Inferior parietal cortex (tissue), 1 donor: Measurements from ENCODE around the gene LPO.

Experiments used
- DNase-seq: peaks from one replicate; pipeline ENCODE4 v3.0.0-alpha.2; 2016; ENCODE audit errors: extremely low spot score

Gene LPO

GRCh38 chr17:58262149-58262548 lies 23.8 kb downstream of the LPO start:
- no peak for DNase-seq

- DNase-seq: no peak
Measured at GRCh38 chr17:58263773-58264172, 25.4 kb downstream of the LPO start.

- DNase-seq: no peak
Measured at GRCh38 chr17:58264407-58265103, 26.2 kb downstream of the LPO start.

- no peak for DNase-seq
Measured at GRCh38 chr17:58265271-58265670, 26.9 kb downstream of the LPO start.

GRCh38 chr17:58265902-58266875 lies 27.8 kb downstream of the LPO start:
- DNase-seq: no peak

- no peak for DNase-seq
Measured at GRCh38 chr17:58267347-58268324, 29.3 kb downstream of the LPO start.

GRCh38 chr17:58268326-58268725 lies 29.9 kb downstream of the LPO start:
- no peak for DNase-seq

- no peak for DNase-seq
Measured at GRCh38 chr17:58268774-58269556, 30.6 kb downstream of the LPO start.

- DNase-seq: no peak
Measured at GRCh38 chr17:58269557-58270291, 31.3 kb downstream of the LPO start.

- DNase-seq: no peak
Measured at GRCh38 chr17:58270476-58271215, 32.3 kb downstream of the LPO start.

GRCh38 chr17:58271216-58271931 lies 33.0 kb downstream of the LPO start:
- no peak for DNase-seq

GRCh38 chr17:58272367-58273280 lies 34.2 kb downstream of the LPO start:
- DNase-seq: no peak

- DNase-seq: no peak
Measured at GRCh38 chr17:58273453-58274104, 35.2 kb downstream of the LPO start.

GRCh38 chr17:58275417-58275816 lies 37.0 kb downstream of the LPO start:
- DNase-seq: no peak

GRCh38 chr17:58276423-58276822 lies 38.0 kb downstream of the LPO start:
- no peak for DNase-seq

- peak; percentile 25 for DNase-seq
Measured at GRCh38 chr17:58277107-58277801, 38.9 kb downstream of the LPO start.
